Stimulated activated naive B cell treated with anti-CD40 and anti-IgM and Interleukin-4, amounts not matched to agents 10 μg/mL and 1 μg/mL and 100 μg/mL, for 72 hours (primary cell): ENCODE measurements around the gene PHOX2B.

Source experiments
- ATAC-seq, 2 donors: fragments of 150-1000 bp; cut with Tn5 transposase; replicated peaks; 2 replicates each; pipeline ENCODE4 v1.10.0; 2021; ENCODE audit warnings: moderate library complexity in 1 of 2
- DNase-seq: peaks from one replicate; pipeline ENCODE4 v3.0.0; 2021
- H3K27ac Mint-ChIP-seq: one replicate; pipeline ENCODE4 v1.8.0; 2022; ENCODE audit warnings: mild to moderate bottlenecking, mixed read lengths
- H3K27me3 Mint-ChIP-seq, 2 donors: one replicate each; pipeline ENCODE4 v1.8.0; 2022; ENCODE audit warnings: mixed read lengths in 2 of 2
- H3K36me3 Mint-ChIP-seq, 2 donors: one replicate each; pipeline ENCODE4 v1.8.0; 2022; ENCODE audit warnings: mixed read lengths in 2 of 2, mild to moderate bottlenecking in 1 of 2
- H3K4me1 Mint-ChIP-seq, 2 donors: one replicate each; pipeline ENCODE4 v1.8.0; 2022; ENCODE audit warnings: mixed read lengths in 2 of 2, mild to moderate bottlenecking in 1 of 2
- H3K4me3 Mint-ChIP-seq, 2 donors: one replicate each; pipeline ENCODE4 v1.8.0; 2022; ENCODE audit warnings: mild to moderate bottlenecking in 2 of 2, mixed read lengths in 2 of 2, moderate library complexity in 1 of 2
- H3K9me3 Mint-ChIP-seq, 2 donors: one replicate each; pipeline ENCODE4 v1.8.0; 2022; ENCODE audit warnings: mixed read lengths in 2 of 2, mild to moderate bottlenecking in 1 of 2

PHOX2B gene

GRCh38 chr4:41748571-41749475 is at the start of gene PHOX2B:
PHOX2B (minus strand) TSS chr4:41748725; CDS start chr4:41748610, 115 bp downstream.
- DNase-seq (no peak), ATAC-seq (no peak)
- Mint-ChIP-seq H3K4me3 (peak within 1 kb of the TSS in 1 of 2 donors; percentile 59), H3K9me3 (peaks cover 0 to 3% of the 10 kb centered on the region in 2 donors), H3K27me3 (peaks cover 82 to 93% of the 10 kb centered on the region in 2 donors), H3K4me1 (peaks cover 7 to 21% of the 10 kb centered on the region in 2 donors), H3K36me3 (peaks cover 2 to 14% of the 10 kb centered on the region in 2 donors), H3K27ac (peak within 1 kb of the TSS; percentile 90)

- Mint-ChIP-seq H3K36me3 (no peaks in the 10 kb centered on the region), H3K9me3 (peaks cover 0 to 1% of the 10 kb centered on the region in 2 donors), H3K27ac (no peak overlapping the region), H3K4me3 (no peak overlapping the region), H3K4me1 (no peaks in the 10 kb centered on the region), H3K27me3 (peaks cover 0 to 7% of the 10 kb centered on the region in 2 donors)
- no peak for DNase-seq
- no peak for ATAC-seq
Observed at GRCh38 chr4:41797260-41797659, 48.7 kb upstream of the PHOX2B start.

- DNase-seq (no peak), ATAC-seq (no peak)
- Mint-ChIP-seq H3K4me3 (no peak overlapping the region), H3K4me1 (no peaks in the 10 kb centered on the region), H3K36me3 (no peaks in the 10 kb centered on the region), H3K27me3 (peaks cover 0 to 13% of the 10 kb centered on the region in 2 donors), H3K27ac (no peak overlapping the region), H3K9me3 (peaks cover 0 to 1% of the 10 kb centered on the region in 2 donors)
Observed at GRCh38 chr4:41796545-41797210, 48.2 kb upstream of the PHOX2B start.

GRCh38 chr4:41795796-41796385 is 47.4 kb upstream of the PHOX2B start:
- H3K27ac Mint-ChIP-seq, result no peak overlapping the region

GRCh38 chr4:41792166-41792565 is 43.6 kb upstream of the PHOX2B start:
- Mint-ChIP-seq H3K4me3 (no peak overlapping the region), H3K27ac (no peak overlapping the region), H3K36me3 (no peaks in the 10 kb centered on the region), H3K4me1 (no peaks in the 10 kb centered on the region), H3K27me3 (peaks cover 0 to 12% of the 10 kb centered on the region in 2 donors), H3K9me3 (no peaks in the 10 kb centered on the region)
- ATAC-seq, result no peak
- DNase-seq, result no peak

More at GRCh38 chr4:41795796-41796385, 47.4 kb upstream of the PHOX2B start:
- H3K27me3 Mint-ChIP-seq, result peaks cover 0 to 13% of the 10 kb centered on the region in 2 donors
- no peaks in the 10 kb centered on the region for H3K4me1 Mint-ChIP-seq
- no peaks in the 10 kb centered on the region for H3K36me3 Mint-ChIP-seq
- no peaks in the 10 kb centered on the region for H3K9me3 Mint-ChIP-seq
- H3K4me3 Mint-ChIP-seq, result no peak overlapping the region
- ATAC-seq, result no peak
- DNase-seq, result no peak

GRCh38 chr4:41791557-41791956 is 43.0 kb upstream of the PHOX2B start:
- ATAC-seq, result no peak
- no peak overlapping the region for H3K27ac Mint-ChIP-seq
- H3K4me3 Mint-ChIP-seq, result no peak overlapping the region
- peaks cover 0 to 12% of the 10 kb centered on the region in 2 donors for H3K27me3 Mint-ChIP-seq
- no peaks in the 10 kb centered on the region for H3K4me1 Mint-ChIP-seq
- no peak for DNase-seq
- H3K36me3 Mint-ChIP-seq, result no peaks in the 10 kb centered on the region
- no peaks in the 10 kb centered on the region for H3K9me3 Mint-ChIP-seq

- Mint-ChIP-seq H3K9me3 (no peaks in the 10 kb centered on the region), H3K27me3 (peaks cover 0 to 16% of the 10 kb centered on the region in 2 donors), H3K36me3 (no peaks in the 10 kb centered on the region), H3K4me1 (no peaks in the 10 kb centered on the region), H3K27ac (no peak overlapping the region), H3K4me3 (no peak overlapping the region)
- DNase-seq (no peak), ATAC-seq (no peak)
Observed at GRCh38 chr4:41787931-41788330, 39.4 kb upstream of the PHOX2B start.

- peaks cover 0 to 2% of the 10 kb centered on the region in 2 donors for H3K9me3 Mint-ChIP-seq
- no peak for ATAC-seq
Observed at GRCh38 chr4:41785665-41786064, 37.1 kb upstream of the PHOX2B start.

GRCh38 chr4:41784191-41784979 is 35.9 kb upstream of the PHOX2B start:
- DNase-seq (no peak), ATAC-seq (no peak)
- Mint-ChIP-seq H3K4me3 (no peak overlapping the region), H3K27me3 (peaks cover 0 to 4% of the 10 kb centered on the region in 2 donors), H3K27ac (no peak overlapping the region), H3K9me3 (peaks cover 0 to 2% of the 10 kb centered on the region in 2 donors), H3K36me3 (no peaks in the 10 kb centered on the region), H3K4me1 (no peaks in the 10 kb centered on the region)

More at GRCh38 chr4:41785665-41786064, 37.1 kb upstream of the PHOX2B start:
- Mint-ChIP-seq H3K4me1 (no peaks in the 10 kb centered on the region), H3K4me3 (no peak overlapping the region), H3K36me3 (no peaks in the 10 kb centered on the region), H3K27ac (no peak overlapping the region), H3K27me3 (peaks cover 0 to 4% of the 10 kb centered on the region in 2 donors)
- no peak for DNase-seq

- Mint-ChIP-seq H3K36me3 (no peaks in the 10 kb centered on the region), H3K4me3 (no peak overlapping the region), H3K27me3 (peaks cover 0 to 8% of the 10 kb centered on the region in 2 donors), H3K4me1 (no peaks in the 10 kb centered on the region), H3K9me3 (no peaks in the 10 kb centered on the region), H3K27ac (no peak overlapping the region)
- DNase-seq (no peak), ATAC-seq (no peak)
Observed at GRCh38 chr4:41776466-41776865, 27.9 kb upstream of the PHOX2B start.

GRCh38 chr4:41763729-41764128 is 15.2 kb upstream of the PHOX2B start:
- Mint-ChIP-seq H3K27me3 (peaks cover 17 to 21% of the 10 kb centered on the region in 2 donors), H3K9me3 (peaks cover 0 to 3% of the 10 kb centered on the region in 2 donors), H3K4me3 (no peak overlapping the region), H3K36me3 (no peaks in the 10 kb centered on the region), H3K4me1 (no peaks in the 10 kb centered on the region), H3K27ac (no peak overlapping the region)
- DNase-seq (no peak), ATAC-seq (no peak)

GRCh38 chr4:41758884-41759283 is 10.4 kb upstream of the PHOX2B start:
- H3K9me3 Mint-ChIP-seq, result peaks cover 3% of the 10 kb centered on the region in 2 donors
- no peak overlapping the region for H3K4me3 Mint-ChIP-seq
- no peak for DNase-seq
- H3K4me1 Mint-ChIP-seq, result peaks cover 0 to 3% of the 10 kb centered on the region in 2 donors
- H3K36me3 Mint-ChIP-seq, result no peaks in the 10 kb centered on the region
- H3K27me3 Mint-ChIP-seq, result peaks cover 39 to 41% of the 10 kb centered on the region in 2 donors
- ATAC-seq, result no peak
- H3K27ac Mint-ChIP-seq, result no peak overlapping the region

- H3K4me3 Mint-ChIP-seq, result no peak overlapping the region
- DNase-seq (no peak), ATAC-seq (no peak)
- peaks cover 43 to 47% of the 10 kb centered on the region in 2 donors for H3K27me3 Mint-ChIP-seq
- peaks cover 0 to 5% of the 10 kb centered on the region in 2 donors for H3K4me1 Mint-ChIP-seq
- H3K27ac Mint-ChIP-seq, result no peak overlapping the region
- H3K9me3 Mint-ChIP-seq, result peaks cover 0 to 3% of the 10 kb centered on the region in 2 donors
- H3K36me3 Mint-ChIP-seq, result no peaks in the 10 kb centered on the region
Observed at GRCh38 chr4:41757521-41758156, 9.1 kb upstream of the PHOX2B start.
